Suppressor macrophage (primary cell): ENCODE data around the gene KIF3B.
A peak's percentile ranks its signal among the peaks of the same experiment; 100 is the strongest.
"Not testable (repeated sequence)": the region's sequence is repeated elsewhere in the genome, so short reads cannot be mapped to it uniquely, and the experiment has no call there.

Experiments
- DNase-seq, 4 experiments: peaks; one replicate each; pipeline ENCODE4 v3.0.0-alpha.2; 2020 to 2022

KIF3B gene

DNA sequence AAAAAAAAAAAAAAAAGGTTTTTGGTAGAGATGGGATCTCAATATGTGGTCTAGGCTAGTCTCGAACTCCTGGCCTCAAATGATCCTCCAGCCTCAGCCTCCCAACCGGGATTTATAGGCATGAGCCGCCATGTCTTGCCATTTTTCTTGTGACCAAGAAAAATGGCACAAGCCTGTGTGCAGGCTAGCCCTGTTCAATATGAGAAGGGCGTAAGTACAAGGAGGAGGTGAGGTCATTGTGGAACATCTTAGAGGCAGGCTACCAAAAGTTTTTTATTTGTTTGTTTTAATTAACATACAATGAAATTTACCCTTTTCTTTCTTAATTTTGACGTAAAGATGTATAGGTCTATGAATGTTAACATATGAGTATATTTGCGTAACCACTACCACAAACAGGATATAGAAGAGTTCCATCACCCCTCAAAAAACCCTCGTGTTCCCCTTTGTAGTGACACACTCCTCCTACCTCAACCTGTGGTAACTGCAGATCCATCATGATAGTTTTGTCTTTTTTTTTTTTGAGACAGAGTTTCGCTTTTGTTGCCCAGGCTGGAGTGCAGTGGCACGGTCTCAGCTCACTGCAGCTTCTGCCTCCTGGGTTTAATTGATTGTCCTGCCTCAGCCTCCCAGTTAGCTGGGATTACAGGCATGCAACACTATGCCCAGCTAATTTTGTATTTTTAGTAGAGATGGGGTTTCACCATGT, 28.3 kb upstream of the KIF3B start:
- peak in 3 of 4 experiments; percentile 30 to 62 (median 35) for DNase-seq

DNA sequence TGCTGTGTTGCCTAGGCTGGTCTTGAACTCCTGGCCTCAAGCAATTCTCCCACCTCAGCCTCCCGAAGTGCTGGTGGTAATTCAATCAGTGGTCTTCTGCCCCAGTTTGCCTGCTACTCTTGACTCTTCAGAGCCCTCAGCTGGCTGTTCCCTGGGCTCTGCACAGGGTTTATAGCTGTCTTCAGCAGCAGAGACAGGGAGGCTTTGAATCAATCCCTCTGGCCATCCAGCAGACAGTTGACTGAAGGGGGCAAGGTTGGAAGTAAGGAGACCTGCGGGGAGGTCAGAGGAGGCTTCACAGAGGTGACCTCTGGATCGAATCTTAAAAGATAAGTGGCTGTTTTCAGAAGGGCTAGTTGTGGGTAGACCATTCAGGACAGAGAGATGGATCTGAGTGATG, 26.0 kb upstream of the KIF3B start:
- DNase-seq, result no peak

DNA sequence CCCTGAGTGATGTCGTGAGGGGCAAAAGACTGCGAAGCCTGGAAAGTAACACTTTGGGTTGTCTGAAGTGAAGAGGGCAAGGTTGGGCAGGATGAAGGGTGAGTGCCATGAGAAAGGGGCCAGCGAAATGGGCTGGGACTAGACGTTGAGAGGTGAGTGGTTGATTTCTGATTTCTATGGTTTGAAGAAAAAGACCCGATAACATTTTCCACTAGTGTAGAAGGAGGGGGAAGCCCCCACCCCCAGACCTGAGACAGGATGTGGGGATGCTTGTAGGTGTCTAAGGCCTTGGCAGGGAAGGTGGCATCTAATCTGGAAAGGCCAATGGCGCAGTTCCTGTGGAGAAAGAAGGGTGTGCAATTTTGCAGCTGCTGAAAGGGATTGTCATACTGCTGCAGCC, 25.3 kb upstream of the KIF3B start:
- no peak for DNase-seq

DNA sequence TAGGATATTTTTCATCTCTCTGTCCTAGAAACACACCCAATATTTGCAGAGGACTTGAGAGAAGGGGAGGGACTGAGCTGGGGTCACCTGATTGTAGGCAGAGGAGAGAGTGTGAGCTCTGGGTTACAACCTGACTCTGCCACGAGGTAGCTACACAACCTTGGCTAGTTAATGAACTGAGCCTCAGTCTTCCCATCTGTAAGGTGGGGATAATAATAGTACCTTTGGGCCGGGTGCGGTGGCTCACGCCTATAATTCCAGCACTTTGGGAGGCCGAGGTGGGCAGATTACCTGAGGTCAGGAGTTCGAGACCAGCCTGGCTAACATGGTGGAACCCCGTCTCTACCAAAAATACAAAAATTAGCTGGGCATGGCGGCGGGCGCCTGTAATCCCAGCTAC, 16.5 kb upstream of the KIF3B start:
- DNase-seq, result not testable (repeated sequence)

DNA sequence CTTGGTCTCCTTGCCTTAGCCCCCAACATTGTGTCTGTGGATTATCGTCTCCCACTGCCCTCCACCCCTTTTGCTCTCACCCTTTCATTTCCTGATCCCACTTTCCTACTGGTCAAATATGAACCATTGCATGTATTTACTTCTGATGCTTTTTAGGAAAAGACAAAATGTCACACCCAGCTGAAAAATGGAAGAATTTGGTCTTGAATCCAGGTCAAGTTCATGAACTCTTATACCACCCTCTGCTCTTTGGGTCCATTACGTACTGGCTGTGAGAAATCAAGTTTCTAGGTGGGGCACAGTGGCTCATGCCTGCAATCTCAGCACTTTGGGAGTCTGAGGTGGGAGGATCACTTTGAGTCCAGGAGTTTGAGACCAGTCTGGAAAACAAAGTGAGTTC, 15.8 kb upstream of the KIF3B start:
- no peak for DNase-seq

DNA sequence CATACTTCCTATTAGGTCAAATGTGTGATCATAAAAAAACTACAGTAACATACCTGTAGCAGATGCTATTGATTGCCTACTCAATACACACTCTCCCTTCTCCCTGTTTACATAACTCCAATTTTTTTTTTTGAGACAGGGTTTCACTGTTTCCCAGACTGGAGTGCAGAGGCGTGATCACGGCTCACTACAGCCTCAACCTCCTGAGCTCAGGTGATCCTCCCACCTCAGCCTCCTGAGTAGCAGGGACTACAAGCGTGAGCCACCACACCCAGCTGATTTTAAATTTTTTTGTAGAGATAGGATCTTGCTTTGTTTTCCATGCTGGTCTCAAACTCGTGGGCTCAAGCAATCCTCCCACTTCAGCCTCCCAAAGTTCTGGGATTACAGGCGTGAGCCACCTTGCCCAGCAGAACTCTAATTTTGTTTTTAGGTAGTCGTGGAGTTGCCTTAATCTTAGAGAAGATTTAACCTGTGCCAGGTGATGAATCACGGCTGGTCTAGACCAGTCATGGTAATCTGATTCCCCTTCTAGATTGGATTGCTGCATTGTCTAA, 14.0 kb upstream of the KIF3B start:
- no peak for DNase-seq

DNA sequence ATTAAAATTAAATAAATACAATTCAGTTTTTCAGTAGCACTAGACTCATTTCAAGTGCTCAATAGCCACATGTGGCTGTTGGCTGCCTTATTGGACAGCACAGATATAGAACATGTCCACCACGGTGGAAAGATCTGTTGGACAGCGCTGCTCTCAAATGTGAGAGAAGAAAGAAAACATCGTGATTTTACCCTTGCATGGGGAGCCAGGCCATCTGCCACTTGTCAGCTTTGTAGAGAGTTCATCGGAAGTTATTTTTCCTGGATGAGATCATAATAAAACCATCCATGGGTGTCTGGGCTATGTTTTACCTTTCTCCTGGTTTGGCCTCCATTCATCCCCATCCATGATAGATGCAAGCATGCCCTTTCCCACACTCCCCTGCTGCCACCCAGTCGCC, 5.8 kb upstream of the KIF3B start:
- no peak for DNase-seq

DNA sequence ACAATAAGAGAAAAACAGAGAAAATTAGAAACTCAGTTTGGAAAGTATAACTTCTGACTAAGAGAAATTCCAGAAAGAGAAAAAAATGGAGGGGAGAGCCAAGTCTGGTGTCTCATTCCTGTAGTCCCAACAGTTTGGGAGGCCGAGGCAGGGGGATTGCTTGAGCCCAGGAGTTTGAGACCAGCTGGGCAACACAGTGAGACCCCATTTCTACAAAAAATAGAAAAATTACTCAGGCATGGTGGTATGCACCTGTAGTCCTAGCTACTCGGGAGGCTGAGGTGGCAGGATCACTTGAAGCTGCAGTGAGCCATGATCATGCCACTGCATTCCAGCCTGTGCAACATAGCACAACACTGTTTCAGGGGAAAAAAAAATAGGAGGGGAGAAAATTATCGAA, 3.1 kb upstream of the KIF3B start:
- no peak for DNase-seq

DNA sequence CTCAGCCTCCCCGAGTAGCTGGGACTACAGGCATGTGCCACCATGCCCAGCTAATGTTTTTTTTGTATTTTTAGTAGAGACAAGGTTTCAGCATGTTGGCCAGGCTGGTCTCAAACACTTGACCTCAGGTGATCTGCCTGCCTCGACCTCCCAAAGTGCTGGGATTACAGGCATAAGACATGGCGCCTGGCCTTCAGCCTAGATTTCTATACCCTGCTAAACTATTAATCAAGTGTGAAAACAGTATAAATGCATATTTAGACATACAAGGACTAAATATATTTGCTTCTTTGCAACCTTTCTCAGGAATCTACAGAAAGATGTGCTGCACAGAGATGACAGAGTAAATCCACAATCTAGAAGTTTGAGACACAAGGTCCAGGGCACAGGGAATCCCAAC, 2.3 kb upstream of the KIF3B start:
- not testable (repeated sequence) for DNase-seq

DNA sequence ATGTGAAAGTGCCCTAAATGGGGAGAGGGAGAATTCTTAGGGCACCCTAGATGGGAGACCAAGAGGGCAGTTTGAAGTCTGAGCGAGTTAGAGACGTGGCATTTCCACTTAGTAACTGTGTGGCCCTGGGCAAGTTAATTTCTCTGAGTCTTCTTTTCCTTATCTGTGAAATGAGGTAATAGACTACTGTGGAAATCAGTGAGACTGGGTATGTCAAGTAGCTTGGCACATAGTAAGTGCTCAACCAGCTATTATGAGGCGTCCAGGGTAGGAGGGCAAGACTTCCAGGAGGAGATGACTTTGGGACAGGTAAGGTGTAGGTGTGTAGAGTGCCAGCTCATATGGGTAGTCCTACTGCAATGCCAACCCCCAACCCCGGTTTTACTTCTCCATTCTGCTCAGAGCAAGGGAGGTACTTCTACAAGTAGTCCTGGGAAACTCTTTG, 770 bp downstream of the KIF3B start:
- DNase-seq, result peak; percentile 4 to 23 (median 18)

DNA sequence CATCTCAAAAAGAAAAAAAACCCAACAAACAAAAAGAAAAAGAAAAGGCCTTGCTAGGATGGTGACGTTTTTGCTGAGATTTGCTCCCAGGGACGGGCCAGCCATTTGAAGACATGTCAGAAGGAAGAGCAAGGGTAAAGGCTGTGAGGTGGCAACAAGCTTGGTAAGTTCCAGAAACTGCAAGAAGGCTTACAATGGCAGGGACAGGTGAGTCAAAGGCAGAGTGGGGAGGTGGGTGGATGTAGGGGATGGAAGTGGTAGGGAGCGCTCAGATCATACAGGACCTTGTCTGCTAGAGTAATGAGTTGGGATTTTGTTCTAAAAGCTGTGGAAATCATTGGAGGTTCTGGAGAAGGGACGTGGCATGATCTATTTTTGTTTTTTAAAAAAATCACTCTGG, 4.3 kb downstream of the KIF3B start:
- DNase-seq, result no peak

DNA sequence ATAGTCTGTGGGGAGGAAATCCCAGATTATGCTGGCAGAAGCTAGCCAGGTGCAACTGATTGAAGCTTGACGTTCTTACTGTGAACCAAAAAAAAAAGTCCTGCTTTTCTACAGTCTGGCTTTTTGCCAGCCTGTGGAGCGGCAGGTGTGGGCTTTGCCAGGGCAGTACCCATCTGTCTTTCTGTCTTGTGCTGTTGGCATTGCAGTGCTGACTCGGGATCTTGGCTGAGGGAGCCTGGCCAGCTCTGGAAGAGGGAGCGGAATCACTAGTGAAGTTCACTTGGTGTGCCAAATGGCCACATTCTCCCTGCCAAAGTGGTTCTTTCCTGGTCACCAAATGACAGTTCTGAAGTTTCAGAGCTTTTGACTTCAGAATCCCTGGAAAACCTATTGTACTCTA, 5.0 kb downstream of the KIF3B start:
- DNase-seq, result no peak

DNA sequence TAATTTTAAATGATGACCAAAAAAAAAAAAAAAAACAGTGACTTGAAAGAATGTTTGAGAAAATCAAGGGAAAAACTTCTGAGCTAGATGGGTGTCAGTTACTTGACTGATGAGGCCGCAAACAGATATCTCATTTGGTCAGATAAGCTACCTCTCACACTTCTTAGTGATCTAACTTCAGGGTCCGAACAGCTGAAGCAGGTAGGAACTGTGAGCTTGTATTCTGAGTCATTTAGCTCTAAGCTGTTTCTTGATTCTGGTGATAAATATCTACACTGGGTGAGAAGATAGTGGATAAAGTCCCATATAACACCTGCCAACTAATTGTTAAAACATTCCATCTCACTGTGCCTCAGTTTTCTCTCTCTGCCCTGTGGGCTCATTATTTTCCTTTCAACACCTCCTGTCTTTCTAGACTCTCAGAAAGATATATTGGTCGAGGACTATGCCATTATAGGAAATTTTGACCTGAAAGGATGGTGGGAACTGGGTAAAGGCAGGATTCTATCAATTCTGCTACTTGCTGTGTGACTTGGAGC, 7.7 kb downstream of the KIF3B start:
- no peak for DNase-seq

DNA sequence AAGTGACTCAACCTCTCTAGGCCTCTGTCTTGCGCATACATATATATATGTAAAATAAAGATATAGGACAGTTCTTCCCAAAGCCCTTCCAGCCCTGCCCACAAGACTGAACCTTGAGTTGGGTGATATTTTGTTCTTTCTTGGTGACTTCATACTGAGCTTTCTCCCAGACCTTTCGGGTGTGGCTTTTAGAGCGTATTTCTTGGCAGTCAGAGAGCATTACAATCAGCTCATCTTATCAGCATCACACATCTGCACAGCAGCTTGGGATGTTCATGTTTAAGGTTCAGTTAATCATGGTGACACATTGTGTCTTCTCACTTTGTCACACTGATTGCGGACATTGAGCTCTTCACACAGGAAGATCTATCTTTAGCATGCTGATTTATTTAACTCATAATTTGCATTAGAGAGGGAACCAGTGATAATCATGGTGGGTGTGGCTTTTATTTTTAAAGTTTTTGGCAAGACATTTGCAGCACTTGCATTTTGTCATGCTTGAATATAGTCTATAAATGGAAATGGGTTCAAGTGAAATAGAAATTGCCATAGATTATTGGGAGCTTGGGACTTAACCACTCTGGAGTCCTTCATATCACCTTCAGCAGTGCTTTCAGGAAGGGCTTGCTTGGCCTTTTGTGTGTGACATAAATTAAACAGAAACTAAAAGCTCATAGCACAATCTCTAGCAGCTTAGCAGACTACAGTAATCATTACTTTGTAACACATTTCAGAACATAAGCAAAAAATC, 8.3 kb downstream of the KIF3B start:
- DNase-seq, result peak in 2 of 4 experiments; percentile 7 to 12

DNA sequence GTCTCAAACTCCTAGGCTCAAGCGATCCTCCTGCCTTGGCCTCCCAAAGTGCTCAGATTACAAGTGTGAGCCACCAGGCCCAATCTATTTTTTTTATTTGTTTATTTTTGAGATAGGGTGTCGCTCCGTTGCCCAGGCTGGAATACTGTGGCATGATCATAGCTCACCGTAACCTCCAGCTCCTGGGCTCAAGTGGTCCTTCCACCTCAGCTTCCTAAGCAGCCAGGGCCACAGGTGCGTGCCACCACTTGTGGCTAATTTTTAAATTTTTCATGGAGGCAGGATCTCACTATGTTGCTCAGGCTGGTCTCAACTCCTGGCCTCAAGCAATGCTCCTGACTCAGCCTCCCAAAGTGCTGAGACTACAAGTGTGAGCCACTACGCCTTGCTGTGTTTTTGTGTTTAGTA, 9.8 kb downstream of the KIF3B start:
- no peak for DNase-seq

DNA sequence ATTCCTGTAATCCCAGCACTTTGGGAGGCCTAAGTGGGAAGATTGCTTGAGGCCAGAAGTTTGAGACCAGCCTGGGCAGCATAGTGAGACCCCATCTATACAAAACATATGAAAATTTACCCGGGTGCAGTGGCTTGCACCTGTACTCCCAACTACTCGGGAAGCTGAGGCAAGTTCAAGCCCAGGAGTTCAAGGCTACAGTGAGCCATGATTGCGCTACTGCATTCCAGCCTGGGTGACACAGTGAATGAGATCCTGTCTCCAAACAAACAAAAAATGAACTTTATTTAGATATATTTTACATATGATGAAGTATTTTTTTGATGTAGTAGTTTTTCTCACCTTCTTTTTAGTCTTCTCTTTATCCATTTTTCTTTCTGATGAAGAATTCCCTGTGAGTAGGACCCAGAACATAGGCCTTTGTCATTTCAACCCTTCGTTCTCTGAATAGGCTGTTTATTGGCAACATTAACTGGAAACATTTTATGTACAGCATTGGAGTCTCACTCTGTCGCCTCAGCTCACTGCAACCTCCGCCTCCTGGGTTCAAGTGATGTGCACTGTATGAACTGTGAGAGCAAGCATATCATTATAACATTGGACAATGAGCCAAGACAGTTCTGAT, 10.9 kb downstream of the KIF3B start:
- no peak for DNase-seq

DNA sequence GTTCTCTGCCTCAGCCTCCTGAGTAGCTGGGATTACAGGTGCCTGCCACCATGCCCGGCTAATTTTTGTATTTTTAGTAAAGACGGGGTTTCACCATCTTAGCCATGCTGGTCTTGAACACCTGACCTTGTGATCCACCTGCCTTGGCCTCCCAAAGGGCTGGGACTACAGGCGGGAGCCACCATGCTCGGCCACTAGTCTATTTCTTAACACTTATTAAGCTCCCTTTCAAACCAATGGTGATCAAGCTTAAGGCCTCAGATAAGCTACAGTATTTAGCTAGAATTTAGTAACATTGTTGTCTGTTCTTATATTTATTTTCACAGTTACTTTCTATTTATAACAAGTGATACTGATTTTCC, 11.8 kb downstream of the KIF3B start:
- not testable (repeated sequence) for DNase-seq

DNA sequence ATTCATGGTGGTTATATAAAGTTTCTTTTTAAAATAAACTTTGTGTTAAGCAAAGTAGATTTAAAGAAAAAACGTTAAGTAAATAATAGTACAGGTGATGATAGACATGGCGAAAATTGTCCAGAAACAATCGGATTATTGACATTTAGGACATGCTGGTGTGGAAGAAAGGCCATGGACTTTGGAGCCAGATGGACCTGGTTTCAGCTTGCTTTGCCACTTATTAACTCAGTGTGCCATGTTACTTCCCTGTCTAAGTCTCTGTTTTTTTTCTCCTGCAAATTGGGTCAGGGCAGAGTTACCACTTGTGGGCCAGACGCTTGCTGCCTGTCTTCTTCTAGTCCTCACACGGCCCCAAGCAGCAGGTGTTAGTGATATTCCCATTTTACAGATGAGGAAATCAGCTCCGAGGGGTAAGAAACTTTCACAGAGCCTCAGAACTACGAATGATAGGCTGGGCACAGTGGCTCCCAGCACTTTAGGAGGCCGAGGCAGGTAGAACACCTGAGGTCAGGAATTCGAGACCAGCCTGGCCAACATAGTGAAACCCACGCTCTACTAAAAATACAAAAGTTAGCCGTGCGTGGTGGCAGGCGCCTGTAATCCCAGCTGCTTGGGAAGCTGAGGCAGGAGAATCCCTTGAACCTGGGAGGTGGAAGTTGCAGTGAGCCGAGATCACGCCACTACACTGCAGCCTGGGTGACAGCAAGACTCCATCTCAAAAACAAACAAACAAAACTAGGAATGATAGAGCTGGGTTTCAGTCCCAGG, 12.4 kb downstream of the KIF3B start:
- no peak for DNase-seq

DNA sequence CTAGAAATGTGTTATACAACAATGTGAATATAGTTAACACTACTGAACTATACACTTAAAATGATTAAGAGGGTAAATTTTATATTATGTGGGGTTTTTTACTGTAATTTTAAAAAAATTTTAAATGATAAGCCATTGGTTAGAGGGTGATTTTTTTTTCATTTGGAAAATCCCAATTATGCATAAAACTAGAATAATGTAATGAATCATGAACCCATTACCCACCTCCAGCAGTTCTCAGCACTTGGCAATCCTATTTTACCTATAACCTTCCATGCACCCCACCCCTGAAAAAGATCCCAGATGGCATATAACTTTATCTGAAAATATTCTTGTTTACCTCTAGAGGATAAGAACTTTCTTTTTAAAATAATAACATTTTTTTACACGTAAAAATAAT, 13.7 kb downstream of the KIF3B start:
- no peak for DNase-seq

DNA sequence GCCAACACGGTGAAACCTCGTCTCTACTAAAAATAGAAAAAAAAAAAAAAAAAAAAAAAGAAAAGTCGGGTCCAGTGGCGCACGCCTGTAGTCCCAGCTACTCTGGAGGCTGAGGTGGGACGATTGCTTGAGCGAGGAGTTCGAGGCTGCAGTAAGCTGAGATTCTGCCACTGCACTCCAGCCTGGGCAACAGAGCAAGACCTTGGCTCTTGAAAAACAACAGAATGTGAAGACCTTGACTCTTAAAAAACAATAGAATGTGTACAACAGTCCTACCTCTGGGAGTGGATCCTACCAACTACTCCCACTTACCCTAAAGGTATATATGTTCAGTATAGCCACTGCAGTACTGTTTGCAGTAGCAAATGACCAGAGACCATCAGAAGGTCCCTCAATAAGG, 15.1 kb downstream of the KIF3B start:
- DNase-seq, result no peak

DNA sequence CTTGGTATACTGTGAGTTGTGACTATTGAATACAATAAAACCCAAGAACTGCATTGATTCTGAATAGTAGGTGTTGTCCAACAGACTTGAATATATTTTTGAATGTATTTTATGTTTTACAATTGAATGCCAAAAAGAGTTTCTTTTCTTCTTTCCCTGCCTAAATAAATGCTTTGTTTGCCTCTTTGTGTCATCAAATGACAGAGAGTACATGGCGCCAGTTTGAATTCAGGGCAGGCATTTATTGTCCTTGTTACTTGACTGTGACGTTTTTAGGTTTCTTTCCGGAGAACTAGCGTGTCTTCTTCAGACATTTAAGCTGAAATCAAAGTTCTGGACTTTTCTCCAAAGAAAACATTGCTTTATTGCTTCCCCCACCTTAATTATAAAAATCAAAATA, 16.6 kb downstream of the KIF3B start:
- no peak for DNase-seq

DNA sequence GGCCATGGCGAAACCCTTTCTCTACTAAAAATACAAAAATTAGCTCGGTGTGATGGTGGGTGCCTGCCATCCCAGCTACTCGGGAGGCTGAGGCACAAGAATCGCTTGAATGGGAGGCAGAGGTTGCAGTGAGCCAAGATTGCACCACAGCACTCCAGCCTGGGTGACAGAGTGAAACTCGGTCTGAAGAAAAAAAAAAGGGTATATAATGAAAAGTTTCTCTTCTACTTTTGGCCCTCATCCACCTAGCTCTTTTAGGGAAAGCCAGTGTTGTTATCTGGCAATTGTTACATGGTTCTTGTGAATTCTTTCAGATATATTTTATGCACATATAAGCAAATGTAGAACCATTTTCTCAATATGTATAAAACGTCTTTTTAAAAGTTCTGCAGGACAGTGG, 19.0 kb downstream of the KIF3B start:
- no peak for DNase-seq
